H1 (cell line): ENCODE data around the gene SAXO1. TPM values are rescaled to one million over a fixed set of nuclear protein-coding genes. Genes with fewer than 3 reads are reported as not detected.

Source experiments
- CTCF ChIA-PET: fragments of 300-600 bp; sonication (Branson Sonifier 250); formaldehyde crosslinking; loops from one replicate; lab custom pipeline; 2021; ENCODE audit not compliant: partially characterized antibody; lab: Charles Lee
- POLR2A ChIA-PET: fragments of 300-600 bp; sonication (Branson Sonifier 250); formaldehyde crosslinking; loops from one replicate; lab custom pipeline; 2021; ENCODE audit warnings: inconsistent platforms; ENCODE audit not compliant: partially characterized antibody; lab: Charles Lee
- DNase-seq, 2 experiments: peaks; one replicate each; pipeline versions ENCODE4 v3.0.0 to v3.0.0-alpha.2; 2010 to 2022; ENCODE audit warnings: low spot score in 2 of 2, low read depth in 1 of 2, mixed read lengths in 1 of 2
- FAIRE-seq: peaks from 2 replicates; lab custom pipeline; 2011; peaks lifted over from hg19 to GRCh38; lab: Jason Lieb, UNC
- H2AFZ ChIP-seq: 2 replicates; pipeline ENCODE4 v1.8.1; 2012; ENCODE audit warnings: low read length, inconsistent platforms
- H2AK5ac ChIP-seq: 2 replicates; pipeline ENCODE4 v1.6.1; 2013; ENCODE audit warnings: low read depth, low read length
- H2BK120ac ChIP-seq: replicated peaks from 2 replicates; pipeline ENCODE3; 2013; ENCODE audit warnings: low read depth, low read length, inconsistent platforms
- H2BK12ac ChIP-seq: 2 replicates; pipeline ENCODE4 v1.6.1; 2013; ENCODE audit warnings: low read depth, low read length
- H2BK15ac ChIP-seq: 2 replicates; pipeline ENCODE4 v1.6.1; 2013; ENCODE audit warnings: low read length
- H2BK20ac ChIP-seq: 2 replicates; pipeline ENCODE4 v1.6.1; 2013; ENCODE audit warnings: low read length
- H2BK5ac ChIP-seq: 2 replicates; pipeline ENCODE4 v1.6.1; 2013; ENCODE audit warnings: low read depth, low read length
- H3K14ac ChIP-seq: 2 replicates; pipeline ENCODE4 v1.6.1; 2013; ENCODE audit warnings: inconsistent platforms; ENCODE audit not compliant: insufficient read length
- H3K18ac ChIP-seq: 2 replicates; pipeline ENCODE4 v1.6.1; 2013; ENCODE audit warnings: low read length; ENCODE audit errors: extremely low read depth
- H3K23ac ChIP-seq: 2 replicates; pipeline ENCODE4 v1.6.1; 2013; ENCODE audit warnings: inconsistent platforms; ENCODE audit not compliant: insufficient read length
- H3K23me2 ChIP-seq: 2 replicates; pipeline ENCODE4 v1.6.1; 2013; ENCODE audit warnings: low read depth, low read length
- H3K27ac ChIP-seq: 2 replicates; pipeline ENCODE4 v1.6.1; 2011; ENCODE audit warnings: low read depth, low read length, inconsistent platforms
- H3K27me3 ChIP-seq, 4 experiments: replicated peaks in 1 of 4; 1 replicate in 1 of 4; 2 replicates in 3 of 4; pipeline versions ENCODE4 v1.6.1 to v1.8.1; 2011 to 2013; ENCODE audit warnings: low read length in 3 of 4, mild to moderate bottlenecking in 3 of 4, inconsistent platforms in 2 of 4, mixed read lengths in 2 of 4, moderate library complexity in 1 of 4; ENCODE audit not compliant: control insufficient read depth in 3 of 4, insufficient read depth in 3 of 4; ENCODE audit errors: extremely low read depth in 1 of 4
- H3K36me3 ChIP-seq, 4 experiments: 2 replicates each; pipeline versions ENCODE4 v1.6.1 to v1.8.1; 2011 to 2013; ENCODE audit warnings: mild to moderate bottlenecking in 4 of 4, low read length in 3 of 4, moderate library complexity in 2 of 4, control low read depth in 1 of 4, inconsistent platforms in 1 of 4; ENCODE audit not compliant: insufficient read depth in 4 of 4, control insufficient read depth in 2 of 4
- H3K4ac ChIP-seq: replicated peaks from 2 replicates; pipeline ENCODE3; 2013; ENCODE audit warnings: low read length, low read depth, mixed read lengths, inconsistent platforms; ENCODE audit not compliant: insufficient read length
- H3K4me1 ChIP-seq, 4 experiments: replicated peaks in 1 of 4; 1 replicate in 1 of 4; 2 replicates in 3 of 4; pipeline versions ENCODE4 v1.6.1 to v1.8.1; 2011 to 2013; ENCODE audit warnings: low read length in 3 of 4, inconsistent platforms in 2 of 4, mixed read lengths in 1 of 4; ENCODE audit not compliant: insufficient read depth in 4 of 4, control insufficient read depth in 3 of 4
- H3K4me2 ChIP-seq, 2 experiments: 2 replicates each; pipeline versions ENCODE4 v1.6.1 to v1.8.1; 2011 to 2013; ENCODE audit warnings: low read depth in 2 of 2, low read length in 2 of 2, control low read depth in 1 of 2, inconsistent platforms in 1 of 2, mild to moderate bottlenecking in 1 of 2; ENCODE audit not compliant: insufficient read depth in 1 of 2
- H3K4me3 ChIP-seq, 4 experiments: fragments of 200-600, 300-600 bp in 1 of 4; sonication (generic), shearing (Covaris generic), sonication (Bioruptor Twin) in 1 of 4; 2 replicates each; pipeline versions ENCODE4 v1.5.1 to v1.8.1; 2011 to 2016; ENCODE audit warnings: low read length in 4 of 4, low read depth in 3 of 4, control low read depth in 2 of 4, inconsistent platforms in 2 of 4, mild to moderate bottlenecking in 2 of 4, mixed read lengths in 1 of 4, moderate library complexity in 1 of 4; ENCODE audit not compliant: insufficient read depth in 2 of 4; ENCODE audit errors: extremely low read depth in 1 of 4
- H3K56ac ChIP-seq: replicated peaks from 2 replicates; pipeline ENCODE3; 2013; ENCODE audit warnings: low read depth, mild to moderate bottlenecking, mixed read lengths, low read length, inconsistent platforms; ENCODE audit not compliant: insufficient read length
- H3K79me1 ChIP-seq: 2 replicates; pipeline ENCODE4 v1.6.1; 2013; ENCODE audit warnings: low read depth, low read length, control low read depth
- H3K79me2 ChIP-seq, 2 experiments: 2 replicates each; pipeline versions ENCODE4 v1.6.1 to v1.8.1; 2012 to 2013; ENCODE audit warnings: low read length in 2 of 2, mild to moderate bottlenecking in 2 of 2, inconsistent platforms in 1 of 2; ENCODE audit not compliant: insufficient read depth in 2 of 2, control insufficient read depth in 1 of 2
- H3K9ac ChIP-seq, 4 experiments: replicated peaks in 1 of 4; 1 replicate in 1 of 4; 2 replicates in 3 of 4; pipeline versions ENCODE4 v1.6.1 to v1.8.1; 2011 to 2013; ENCODE audit warnings: low read depth in 3 of 4, low read length in 3 of 4, control low read depth in 2 of 4, mild to moderate bottlenecking in 2 of 4, moderate library complexity in 2 of 4, inconsistent platforms in 1 of 4; ENCODE audit errors: extremely low read depth in 1 of 4
- H3K9me3 ChIP-seq, 2 experiments: 2 replicates each; pipeline versions ENCODE4 v1.6.1 to v1.8.1; 2012 to 2013; ENCODE audit warnings: mild to moderate bottlenecking in 2 of 2, moderate library complexity in 2 of 2, control low read depth in 1 of 2, inconsistent platforms in 1 of 2, low read depth in 1 of 2, low read length in 1 of 2, mixed read lengths in 1 of 2; ENCODE audit not compliant: insufficient read depth in 2 of 2
- H4K20me1 ChIP-seq, 2 experiments: replicated peaks in 1 of 2; 2 replicates each; pipeline versions ENCODE3 to v1.8.1; 2011 to 2013; ENCODE audit warnings: inconsistent platforms in 2 of 2, low read length in 2 of 2, mild to moderate bottlenecking in 1 of 2; ENCODE audit not compliant: insufficient read depth in 2 of 2, control insufficient read depth in 1 of 2
- H4K5ac ChIP-seq: 2 replicates; pipeline ENCODE4 v1.6.1; 2013; ENCODE audit warnings: low read length, low read depth, mixed read lengths, inconsistent platforms; ENCODE audit not compliant: insufficient read length
- H4K8ac ChIP-seq: 2 replicates; pipeline ENCODE4 v1.8.0; 2013; ENCODE audit warnings: mild to moderate bottlenecking, moderate library complexity, low read length, inconsistent platforms; ENCODE audit not compliant: insufficient read depth; ENCODE audit errors: extremely low read depth
- H4K91ac ChIP-seq: replicated peaks from 2 replicates; pipeline ENCODE3; 2013; ENCODE audit warnings: low read length, mixed read lengths, inconsistent platforms; ENCODE audit not compliant: insufficient read length
- BACH1 ChIP-seq: IDR thresholded peaks from 2 replicates; pipeline ENCODE4 v1.6.1; 2012; ENCODE audit warnings: low read length, improper control_type of control experiment
- EGR1 ChIP-seq: IDR thresholded peaks from 2 replicates; pipeline ENCODE4 v1.6.1; 2011; ENCODE audit warnings: low read depth, low read length, borderline replicate concordance
- EP300 ChIP-seq, 2 experiments: IDR thresholded peaks; 1 replicate in 1 of 2; 2 replicates in 1 of 2; pipeline ENCODE4 v1.6.1; 2011 to 2012; ENCODE audit warnings: low read depth in 2 of 2, low read length in 2 of 2, mild to moderate bottlenecking in 2 of 2, borderline replicate concordance in 1 of 2, inconsistent platforms in 1 of 2, moderate library complexity in 1 of 2
- HDAC2 ChIP-seq, 2 experiments: fragments of 300-600 bp in 1 of 2; sonication (generic) in 1 of 2; IDR thresholded peaks; 2 replicates each; pipeline ENCODE4 v1.6.1; 2011 to 2012; ENCODE audit warnings: low read depth in 2 of 2, low read length in 2 of 2, mild to moderate bottlenecking in 2 of 2, moderate library complexity in 2 of 2, borderline replicate concordance in 1 of 2, inconsistent platforms in 1 of 2
- MAFK ChIP-seq: IDR thresholded peaks from 2 replicates; pipeline ENCODE4 v1.6.1; 2012; ENCODE audit warnings: low read depth, mild to moderate bottlenecking, improper control_type of control experiment, low read length
- POLR2A ChIP-seq, 2 experiments: IDR thresholded peaks; 1 replicate in 1 of 2; 2 replicates in 1 of 2; pipeline ENCODE4 v1.6.1; 2011; ENCODE audit warnings: low read depth in 2 of 2, low read length in 2 of 2, mild to moderate bottlenecking in 2 of 2; ENCODE audit errors: control extremely low read depth in 1 of 2
- RFX5 ChIP-seq: IDR thresholded peaks from 2 replicates; pipeline ENCODE4 v1.6.1; 2011; ENCODE audit warnings: low read depth, low read length, improper control_type of control experiment, borderline replicate concordance
- SAP30 ChIP-seq: fragments of 300-600 bp; sonication (generic); IDR thresholded peaks from 2 replicates; pipeline ENCODE4 v1.7.1; 2012; ENCODE audit warnings: low read length, moderate library complexity, mild to moderate bottlenecking, inconsistent platforms; ENCODE audit not compliant: insufficient read depth, insufficient replicate concordance
- SP1 ChIP-seq: IDR thresholded peaks from 2 replicates; pipeline ENCODE4 v1.6.1; 2011; ENCODE audit warnings: low read depth, low read length
- SUZ12 ChIP-seq: fragments of 200-600 bp; sonication (generic); IDR thresholded peaks from 2 replicates; pipeline ENCODE4 v1.6.1; 2012; ENCODE audit warnings: mild to moderate bottlenecking, inconsistent platforms, low read length, moderate library complexity, mixed read lengths
- TBP ChIP-seq: IDR thresholded peaks from 2 replicates; pipeline ENCODE4 v1.6.1; 2011; ENCODE audit warnings: low read depth, low read length, improper control_type of control experiment
- TEAD4 ChIP-seq: IDR thresholded peaks from 2 replicates; pipeline ENCODE4 v1.6.1; 2012; ENCODE audit warnings: low read depth, low read length, inconsistent platforms, mixed read lengths
- WGBS, 2 experiments: shearing (Covaris generic) in 1 of 2; methylation state at CpG; one replicate each; pipeline versions ENCODE4 v1.1.6 to v1.1.7; 2013 to 2015; ENCODE audit warnings: low lambda C conversion rate in 2 of 2, mixed read lengths in 2 of 2, inconsistent platforms in 1 of 2, low coverage in 1 of 2, missing lambda C conversion rate in 1 of 2; ENCODE audit not compliant: insufficient replicate concordance in 2 of 2, insufficient coverage in 1 of 2, insufficient read length in 1 of 2; ENCODE audit errors: extremely low coverage in 1 of 2, missing lambda C conversion rate in 1 of 2; 5-methylcytosine and 5-hydroxymethylcytosine counted together
- polyA plus RNA-seq, 7 experiments: library from polyadenylated mRNA; depleted of rRNA in 3 of 7; stranded (reverse) in 5 of 7; unstranded in 2 of 7; fragments of >200 nt in 5 of 7; fragments of 200-250 nt in 2 of 7; gene quantifications; 1 replicate in 5 of 7; 2 replicates in 1 of 7; 4 replicates in 1 of 7; pipeline versions ENCODE4 v1.2.1 to v1.2.3, GENCODE V29; 2011 to 2013; ENCODE audit warnings: missing spikeins in 2 of 7, mixed read lengths in 2 of 7
- total RNA-seq: library from RNA; stranded (reverse); fragmentation: NEBNext Ultra II Directional; extraction: Animal tissue kit (Norgen Biotek cat#: 25700); gene quantifications from 2 replicates; pipeline ENCODE4 v1.2.1, GENCODE V29; 2021
- TF ChIP-seq, protein P1 (sequence below): IDR thresholded peaks from 2 replicates; pipeline ENCODE4 v1.6.1; 2012; ENCODE audit warnings: inconsistent platforms

The SAXO1 gene
- total and polyA plus RNA-seq, 2 of the 8 experiments (the other 6 are each of a cell fraction or from before 2014, with no cell fraction given), result 0.11 to 0.20 TPM

DNA sequence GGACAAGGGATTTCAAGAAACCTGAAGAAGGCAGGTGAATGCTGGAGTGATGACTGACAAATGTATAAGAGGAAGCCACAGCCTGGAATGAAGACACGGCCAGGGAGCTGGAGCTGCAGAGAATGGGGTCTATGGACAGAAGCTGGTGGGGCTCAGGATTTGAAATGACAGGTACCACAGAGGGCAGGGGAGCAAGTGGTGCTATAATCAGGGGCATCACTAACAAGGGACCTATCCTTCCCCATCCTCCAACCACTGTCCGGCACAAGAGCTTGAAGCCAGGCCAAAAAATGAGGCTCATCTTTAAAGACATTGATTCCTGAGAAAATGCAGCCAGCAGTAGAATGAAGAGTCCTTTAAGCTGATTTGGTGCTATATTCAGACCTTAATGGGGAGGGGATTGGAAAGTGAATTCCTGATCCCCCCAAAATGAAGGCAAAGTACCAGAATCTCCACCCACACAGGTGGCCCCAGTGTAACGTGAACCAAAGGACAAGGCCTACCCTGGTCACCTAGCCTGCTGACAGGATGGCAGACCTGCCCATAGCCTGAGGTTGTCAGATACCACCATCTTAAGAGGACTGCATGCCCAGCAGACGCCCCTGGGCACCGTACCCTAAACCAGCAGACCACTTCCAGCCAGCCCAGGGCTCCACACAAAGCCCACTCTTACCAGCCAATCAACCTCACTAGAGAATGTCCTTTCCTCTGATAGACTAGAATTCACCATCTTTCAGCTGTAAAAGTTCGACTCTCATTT is 109.2 kb downstream of the SAXO1 start:
- 89% methylated on average over 6 of the region's 6 CpGs; no CpG with 5 or more reads in 1 of the 2 experiments for WGBS, 2 experiments
- Histone ChIP-seq H2BK120ac (no peak overlapping the region), H3K4me2 (no peak overlapping the region), H3K79me1 (no peaks in the 10 kb centered on the region), H3K4ac (no peak overlapping the region), H2AFZ (no peak overlapping the region), H3K9ac (no peak overlapping the region), H2AK5ac (no peak overlapping the region), H3K27ac (no peak overlapping the region), H3K4me3 (no peak overlapping the region), H4K91ac (no peak overlapping the region), H3K27me3 (no peaks in the 10 kb centered on the region), H3K9me3 (no peaks in the 10 kb centered on the region), H3K23ac (no peak overlapping the region), H3K79me2 (no peaks in the 10 kb centered on the region), H4K20me1 (no peaks in the 10 kb centered on the region), H2BK20ac (no peak overlapping the region), H2BK12ac (no peak overlapping the region), H3K4me1 (no peaks in the 10 kb centered on the region), H4K5ac (no peak overlapping the region), H2BK5ac (no peak overlapping the region), H2BK15ac (no peak overlapping the region), H3K23me2 (no peaks in the 10 kb centered on the region; the same call in 1 of the 2 replicates), H4K8ac (no peak overlapping the region), H3K56ac (no peak overlapping the region), H3K36me3 (no peaks in the 10 kb centered on the region), H3K14ac (no peak overlapping the region), H3K18ac (no peak overlapping the region)
- no peak for DNase-seq
- FAIRE-seq, result no peak
- POLR2A ChIA-PET, result no interaction called here
- CTCF ChIA-PET, result interaction anchor here (0.6 kb wide), 1 partner anchor 119 kb away, joined by 3 read pairs; no protein-coding TSS in a partner anchor
- TF ChIP-seq SUZ12, result no peak
- no peak for TF ChIP-seq EP300 (IDR thresholded peaks at IDR 0.05; ENCODE audit: borderline replicate concordance in 1 of 2, low read depth in 2 of 2, low read length in 2 of 2)
- TF ChIP-seq TEAD4, result no peak
- no peak for TF ChIP-seq EGR1
- no peak for TF ChIP-seq MAFK
- no peak for TF ChIP-seq HDAC2 (IDR thresholded peaks at IDR 0.05; ENCODE audit: borderline replicate concordance in 1 of 2, low read depth in 2 of 2, low read length in 2 of 2)
- no peak for TF ChIP-seq SAP30
- TF ChIP-seq SP1, result no peak
- TF ChIP-seq POLR2A (IDR thresholded peaks at IDR 0.05; ENCODE audit: control extremely low read depth in 1 of 2, low read depth in 2 of 2, low read length in 2 of 2), result no peak
- TF ChIP-seq RFX5, result no peak
- TF ChIP-seq, protein P1, sequence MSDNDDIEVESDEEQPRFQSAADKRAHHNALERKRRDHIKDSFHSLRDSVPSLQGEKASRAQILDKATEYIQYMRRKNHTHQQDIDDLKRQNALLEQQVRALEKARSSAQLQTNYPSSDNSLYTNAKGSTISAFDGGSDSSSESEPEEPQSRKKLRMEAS, result no peak
- no peak for TF ChIP-seq TBP
- TF ChIP-seq BACH1, result no peak
